ENCODE data around the gene TMUB2. TPM values are rescaled to one million over a fixed set of nuclear protein-coding genes. Genes with fewer than 3 reads are reported as not detected.
A peak's percentile ranks its signal among the peaks of the same experiment; 100 is the strongest.

Gene TMUB2
- total and polyA plus RNA-seq, 2 of the 13 experiments (the other 11 are each of a cell fraction or from before 2014, with no cell fraction given) = 26.9 to 50.8 TPM

DNA sequence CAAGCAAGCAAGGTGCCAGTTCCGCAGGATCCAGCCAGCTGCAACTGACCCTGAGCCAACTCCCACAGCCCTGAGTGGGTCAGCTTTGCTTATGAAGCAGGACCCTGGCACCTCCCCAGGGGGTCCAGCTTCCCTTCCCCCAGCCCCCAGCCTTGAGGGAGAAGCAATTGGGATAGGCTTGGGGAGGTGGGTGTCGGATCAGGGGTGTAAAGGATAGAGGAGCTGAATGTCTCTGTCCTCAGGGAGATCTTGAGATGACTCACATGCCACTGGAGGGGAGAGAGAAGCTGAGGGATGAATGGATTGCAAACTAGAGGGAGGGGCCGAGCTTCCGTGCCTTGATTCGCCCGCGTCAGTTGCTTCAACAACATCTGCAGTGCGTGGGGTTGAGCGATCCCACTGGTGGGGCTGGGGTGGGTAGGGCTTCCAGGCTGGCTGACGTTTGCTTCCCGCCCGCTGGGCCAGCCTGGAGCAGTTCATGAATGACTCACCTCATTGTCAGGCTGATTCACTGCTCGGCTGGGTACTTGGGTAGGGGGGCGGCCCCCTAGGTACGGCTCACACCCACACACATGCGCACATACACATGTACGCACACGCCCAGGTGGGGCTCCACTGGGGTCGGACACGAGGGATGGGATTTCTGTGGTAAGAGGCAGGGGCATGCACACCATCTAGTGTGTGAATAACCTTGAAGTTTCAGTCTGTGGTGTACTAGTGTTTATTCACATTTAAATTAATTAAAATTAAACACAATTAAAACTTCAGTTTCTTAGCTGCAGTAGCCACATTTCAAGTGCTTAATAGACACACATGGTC, 48.7 kb upstream of the TMUB2 start (continued):
- TF ChIP-seq MAFG (CRISPR knock-in tag; IDR thresholded peaks at IDR 0.05) = no peak
- TF ChIP-seq SRSF1 (optimal IDR thresholded peaks at IDR 0.05; ENCODE audit: low read depth, low read length) = peak; percentile 56
- TF ChIP-seq ZNF468 (CRISPR knock-in tag; IDR thresholded peaks at IDR 0.05) = no peak
- TF ChIP-seq RNF2 (conservative IDR thresholded peaks at IDR 0.05; ENCODE audit: low read depth) = no peak
- TF ChIP-seq NONO (IDR thresholded peaks at IDR 0.05) = no peak
- peak; percentile 63; the same call in 1 of the 2 replicates for TF ChIP-seq NONO (CRISPR knock-in tag; conservative IDR thresholded peaks at IDR 0.05)
- TF ChIP-seq HBP1 (CRISPR knock-in tag; IDR thresholded peaks at IDR 0.05; ENCODE audit: low read depth) = peak; percentile 69; the same call in 1 of the 2 replicates
- no peak for TF ChIP-seq RCOR2 (CRISPR knock-in tag; IDR thresholded peaks at IDR 0.05)
- TF ChIP-seq KDM5A (IDR thresholded peaks at IDR 0.05; ENCODE audit: borderline replicate concordance, low read length) = no peak
- no peak for TF ChIP-seq ZNF577 (CRISPR knock-in tag; IDR thresholded peaks at IDR 0.05; ENCODE audit: borderline replicate concordance, low read depth)
- TF ChIP-seq RXRB (CRISPR knock-in tag; IDR thresholded peaks at IDR 0.05; ENCODE audit: borderline replicate concordance) = peak; percentile 13; the same call in 1 of the 2 replicates
- no peak for TF ChIP-seq ONECUT2 (CRISPR knock-in tag; IDR thresholded peaks at IDR 0.05)
- peak; percentile 84; the same call in 1 of the 2 replicates for TF ChIP-seq AHR (CRISPR knock-in tag; IDR thresholded peaks at IDR 0.05)
- TF ChIP-seq ZNF749 (CRISPR knock-in tag; IDR thresholded peaks at IDR 0.05; ENCODE audit: borderline replicate concordance) = 0 out of 2 replicates have a peak, but pooled peaks have one; percentile 22
- TF ChIP-seq ZNF225 (CRISPR knock-in tag; IDR thresholded peaks at IDR 0.05) = no peak; the same call in 1 of the 2 replicates
- TF ChIP-seq ZNF615 (CRISPR knock-in tag; IDR thresholded peaks at IDR 0.05; ENCODE audit: borderline replicate concordance) = no peak
- no peak for TF ChIP-seq LBX2 (CRISPR knock-in tag; IDR thresholded peaks at IDR 0.05; ENCODE audit: borderline replicate concordance)
- TF ChIP-seq, protein P1, sequence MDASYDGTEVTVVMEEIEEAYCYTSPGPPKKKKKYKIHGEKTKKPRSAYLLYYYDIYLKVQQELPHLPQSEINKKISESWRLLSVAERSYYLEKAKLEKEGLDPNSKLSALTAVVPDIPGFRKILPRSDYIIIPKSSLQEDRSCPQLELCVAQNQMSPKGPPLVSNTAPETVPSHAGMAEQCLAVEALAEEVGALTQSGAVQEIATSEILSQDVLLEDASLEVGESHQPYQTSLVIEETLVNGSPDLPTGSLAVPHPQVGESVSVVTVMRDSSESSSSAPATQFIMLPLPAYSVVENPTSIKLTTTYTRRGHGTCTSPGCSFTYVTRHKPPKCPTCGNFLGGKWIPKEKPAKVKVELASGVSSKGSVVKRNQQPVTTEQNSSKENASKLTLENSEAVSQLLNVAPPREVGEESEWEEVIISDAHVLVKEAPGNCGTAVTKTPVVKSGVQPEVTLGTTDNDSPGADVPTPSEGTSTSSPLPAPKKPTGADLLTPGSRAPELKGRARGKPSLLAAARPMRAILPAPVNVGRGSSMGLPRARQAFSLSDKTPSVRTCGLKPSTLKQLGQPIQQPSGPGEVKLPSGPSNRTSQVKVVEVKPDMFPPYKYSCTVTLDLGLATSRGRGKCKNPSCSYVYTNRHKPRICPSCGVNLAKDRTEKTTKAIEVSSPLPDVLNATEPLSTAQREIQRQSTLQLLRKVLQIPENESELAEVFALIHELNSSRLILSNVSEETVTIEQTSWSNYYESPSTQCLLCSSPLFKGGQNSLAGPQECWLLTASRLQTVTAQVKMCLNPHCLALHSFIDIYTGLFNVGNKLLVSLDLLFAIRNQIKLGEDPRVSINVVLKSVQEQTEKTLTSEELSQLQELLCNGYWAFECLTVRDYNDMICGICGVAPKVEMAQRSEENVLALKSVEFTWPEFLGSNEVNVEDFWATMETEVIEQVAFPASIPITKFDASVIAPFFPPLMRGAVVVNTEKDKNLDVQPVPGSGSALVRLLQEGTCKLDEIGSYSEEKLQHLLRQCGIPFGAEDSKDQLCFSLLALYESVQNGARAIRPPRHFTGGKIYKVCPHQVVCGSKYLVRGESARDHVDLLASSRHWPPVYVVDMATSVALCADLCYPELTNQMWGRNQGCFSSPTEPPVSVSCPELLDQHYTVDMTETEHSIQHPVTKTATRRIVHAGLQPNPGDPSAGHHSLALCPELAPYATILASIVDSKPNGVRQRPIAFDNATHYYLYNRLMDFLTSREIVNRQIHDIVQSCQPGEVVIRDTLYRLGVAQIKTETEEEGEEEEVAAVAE (CRISPR knock-in tag; IDR thresholded peaks at IDR 0.05; ENCODE audit: borderline replicate concordance) = peak; percentile 20; the same call in 1 of the 2 replicates
- TF ChIP-seq ZNF564 (CRISPR knock-in tag; IDR thresholded peaks at IDR 0.05) = no peak
- TF ChIP-seq KDM3A (CRISPR knock-in tag; IDR thresholded peaks at IDR 0.05; ENCODE audit: low read depth) = no peak
- peak; percentile 70 for TF ChIP-seq ZNF792 (CRISPR knock-in tag; IDR thresholded peaks at IDR 0.05)
- TF ChIP-seq ZNF720 (CRISPR knock-in tag; IDR thresholded peaks at IDR 0.05) = no peak
- TF ChIP-seq SUZ12 (IDR thresholded peaks at IDR 0.05; ENCODE audit: low read depth, low read length) = no peak
- peak; percentile 87 for TF ChIP-seq ZNF350 (CRISPR knock-in tag; IDR thresholded peaks at IDR 0.05; ENCODE audit: borderline replicate concordance, low read depth)

Measured in HepG2 (cell line).